NCI-H1436 (cell line): ENCODE results near the gene NUP50.

Experiments
- DNase-seq: peaks from one replicate; lab custom pipeline; 2025; lab: John Stamatoyannopoulos, UW

Gene NUP50

GRCh38 chr22:45163451-45164269, at the start of gene NUP50:
NUP50 (plus strand) TSS chr22:45163925; CDS start chr22:45168178, 4,253 bp downstream.
- peak; percentile 94 for DNase-seq

GRCh38 chr22:45120440-45120839, 43.3 kb upstream of the NUP50 start:
- no peak for DNase-seq

GRCh38 chr22:45120931-45121330, 42.8 kb upstream of the NUP50 start:
- no peak for DNase-seq

- no peak for DNase-seq
Observed at GRCh38 chr22:45124176-45124847, 39.4 kb upstream of the NUP50 start.

- no peak for DNase-seq
Observed at GRCh38 chr22:45125188-45125587, 38.5 kb upstream of the NUP50 start.

GRCh38 chr22:45127866-45128265, 35.9 kb upstream of the NUP50 start:
- no peak for DNase-seq

GRCh38 chr22:45129703-45130524, 33.8 kb upstream of the NUP50 start:
- DNase-seq = no peak

- no peak for DNase-seq
Observed at GRCh38 chr22:45130891-45131290, 32.8 kb upstream of the NUP50 start.

GRCh38 chr22:45131749-45132148, 32.0 kb upstream of the NUP50 start:
- no peak for DNase-seq

GRCh38 chr22:45134313-45134712, 29.4 kb upstream of the NUP50 start:
- DNase-seq = no peak

GRCh38 chr22:45136594-45136993, 27.1 kb upstream of the NUP50 start:
- no peak for DNase-seq

GRCh38 chr22:45139693-45140092, 24.0 kb upstream of the NUP50 start:
- no peak for DNase-seq

- no peak for DNase-seq
Observed at GRCh38 chr22:45142376-45142775, 21.3 kb upstream of the NUP50 start.

GRCh38 chr22:45144916-45145315, 18.8 kb upstream of the NUP50 start:
- DNase-seq = no peak

- no peak for DNase-seq
Observed at GRCh38 chr22:45149671-45150070, 14.1 kb upstream of the NUP50 start.

GRCh38 chr22:45150139-45150538, 13.6 kb upstream of the NUP50 start:
- DNase-seq = no peak

GRCh38 chr22:45151503-45151902, 12.2 kb upstream of the NUP50 start:
- DNase-seq = no peak

GRCh38 chr22:45154383-45154782, 9.3 kb upstream of the NUP50 start:
- DNase-seq = no peak

- DNase-seq = no peak
Observed at GRCh38 chr22:45155050-45155840, 8.5 kb upstream of the NUP50 start.

GRCh38 chr22:45157907-45158306, 5.8 kb upstream of the NUP50 start:
- no peak for DNase-seq

- DNase-seq = no peak
Observed at GRCh38 chr22:45159652-45160462, 3.9 kb upstream of the NUP50 start.
